ENCODE results near the gene NEK8.

DNA sequence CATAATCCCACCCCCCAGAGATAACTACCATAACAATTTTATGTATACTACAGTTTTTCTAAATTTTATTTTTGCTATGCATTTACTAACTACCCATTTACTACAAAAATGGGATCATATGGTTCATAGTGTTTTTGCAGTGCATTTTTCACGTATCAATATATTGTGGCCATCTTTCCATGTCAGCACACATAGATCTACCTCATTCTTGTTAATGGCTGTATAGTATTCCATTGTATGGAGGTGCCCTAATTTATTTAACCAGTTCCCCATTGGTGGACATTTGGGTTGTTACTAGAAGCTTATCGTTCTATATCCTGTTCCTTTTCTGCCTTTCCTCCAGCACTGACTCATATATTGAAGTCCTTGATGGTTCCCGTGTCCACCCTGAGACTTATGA is 39.6 kb upstream of the NEK8 start:
- TF ChIP-seq EZH2 (IDR thresholded peaks at IDR 0.05; ENCODE audit: insufficient read depth, poor library complexity, severe bottlenecking), result no peak
- TF ChIP-seq EZH2phosphoT487 (IDR thresholded peaks at IDR 0.05; ENCODE audit: insufficient read depth, low read depth), result no peak
